IMR-90 (cell line): ENCODE measurements around the gene POLR3E.

ENCODE experiments used
- CEBPB ChIP-seq: IDR thresholded peaks from 2 replicates; pipeline ENCODE4 v1.6.1; 2012; ENCODE audit warnings: low read depth, low read length, improper control_type of control experiment
- MAFK ChIP-seq: IDR thresholded peaks from 2 replicates; pipeline ENCODE4 v1.6.1; 2012; ENCODE audit warnings: low read depth, low read length, improper control_type of control experiment
- MXI1 ChIP-seq: IDR thresholded peaks from 2 replicates; pipeline ENCODE4 v1.6.1; 2012; ENCODE audit warnings: low read depth, mild to moderate bottlenecking, low read length, moderate library complexity, borderline replicate concordance
- POLR2A ChIP-seq: IDR thresholded peaks from 2 replicates; pipeline ENCODE4 v1.6.1; 2012; ENCODE audit warnings: mild to moderate bottlenecking, low read depth, low read length
- RAD21 ChIP-seq: IDR thresholded peaks from 2 replicates; pipeline ENCODE4 v1.6.1; 2012; ENCODE audit warnings: low read length, improper control_type of control experiment
- SMC3 ChIP-seq: fragments of 150-350 bp; IDR thresholded peaks from 2 replicates; pipeline ENCODE4 v1.6.1; 2016; ENCODE audit warnings: low read depth, mild to moderate bottlenecking, antibody characterized with exemption, low read length, moderate library complexity
- TF ChIP-seq, protein P1 (sequence below): conservative IDR thresholded peaks from 2 replicates; pipeline ENCODE4 v1.5.1; 2012; ENCODE audit warnings: mild to moderate bottlenecking, low read depth, low read length, improper control_type of control experiment
- TF ChIP-seq, protein P2 (sequence below): fragments of 150-350 bp; IDR thresholded peaks from 2 replicates; pipeline ENCODE4 v1.6.1; 2017; ENCODE audit warnings: mild to moderate bottlenecking, antibody characterized with exemption, low read length, low read depth

DNA sequence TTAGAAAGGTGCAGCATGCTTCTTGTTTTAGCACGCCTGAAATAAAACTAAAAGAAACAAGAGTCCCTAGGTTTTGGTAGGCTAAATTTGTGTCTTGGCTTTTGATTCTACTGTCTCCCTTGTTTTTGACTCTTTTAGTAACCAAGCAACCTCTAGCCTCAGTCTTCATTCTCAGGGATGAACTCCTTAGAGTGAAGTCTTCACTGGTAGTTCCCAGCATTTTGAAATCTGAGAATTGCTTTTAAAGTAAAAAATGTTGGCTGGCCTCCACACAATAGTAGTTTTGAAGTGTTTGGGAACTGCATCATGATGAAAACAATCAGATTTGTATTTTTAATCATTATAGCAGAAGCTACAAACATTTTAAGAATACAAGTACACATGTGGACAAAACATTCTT lies 83.3 kb downstream of the POLR3E start:
- TF ChIP-seq MAFK (no peak), CEBPB (no peak), MXI1 (no peak), RAD21 (no peak), POLR2A (no peak), SMC3 (no peak)
- TF ChIP-seq, protein P1, sequence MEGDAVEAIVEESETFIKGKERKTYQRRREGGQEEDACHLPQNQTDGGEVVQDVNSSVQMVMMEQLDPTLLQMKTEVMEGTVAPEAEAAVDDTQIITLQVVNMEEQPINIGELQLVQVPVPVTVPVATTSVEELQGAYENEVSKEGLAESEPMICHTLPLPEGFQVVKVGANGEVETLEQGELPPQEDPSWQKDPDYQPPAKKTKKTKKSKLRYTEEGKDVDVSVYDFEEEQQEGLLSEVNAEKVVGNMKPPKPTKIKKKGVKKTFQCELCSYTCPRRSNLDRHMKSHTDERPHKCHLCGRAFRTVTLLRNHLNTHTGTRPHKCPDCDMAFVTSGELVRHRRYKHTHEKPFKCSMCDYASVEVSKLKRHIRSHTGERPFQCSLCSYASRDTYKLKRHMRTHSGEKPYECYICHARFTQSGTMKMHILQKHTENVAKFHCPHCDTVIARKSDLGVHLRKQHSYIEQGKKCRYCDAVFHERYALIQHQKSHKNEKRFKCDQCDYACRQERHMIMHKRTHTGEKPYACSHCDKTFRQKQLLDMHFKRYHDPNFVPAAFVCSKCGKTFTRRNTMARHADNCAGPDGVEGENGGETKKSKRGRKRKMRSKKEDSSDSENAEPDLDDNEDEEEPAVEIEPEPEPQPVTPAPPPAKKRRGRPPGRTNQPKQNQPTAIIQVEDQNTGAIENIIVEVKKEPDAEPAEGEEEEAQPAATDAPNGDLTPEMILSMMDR, result no peak
- TF ChIP-seq, protein P2, sequence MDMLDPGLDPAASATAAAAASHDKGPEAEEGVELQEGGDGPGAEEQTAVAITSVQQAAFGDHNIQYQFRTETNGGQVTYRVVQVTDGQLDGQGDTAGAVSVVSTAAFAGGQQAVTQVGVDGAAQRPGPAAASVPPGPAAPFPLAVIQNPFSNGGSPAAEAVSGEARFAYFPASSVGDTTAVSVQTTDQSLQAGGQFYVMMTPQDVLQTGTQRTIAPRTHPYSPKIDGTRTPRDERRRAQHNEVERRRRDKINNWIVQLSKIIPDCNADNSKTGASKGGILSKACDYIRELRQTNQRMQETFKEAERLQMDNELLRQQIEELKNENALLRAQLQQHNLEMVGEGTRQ, result no peak
